PC-9 (cell line): ENCODE measurements around the gene ITPKB.

Experiments
- EZH2 ChIP-seq: fragments of 200-600 bp; sonication (generic); IDR thresholded peaks from 2 replicates; pipeline ENCODE4 v1.8.0; 2017; ENCODE audit warnings: antibody characterized with exemption, low read depth
- TF ChIP-seq, protein P1 (sequence below): fragments of 200-600 bp; sonication (generic); conservative IDR thresholded peaks from 2 replicates; pipeline ENCODE4 v1.6.1; 2017; ENCODE audit warnings: mixed run types, antibody characterized with exemption, mild to moderate bottlenecking, moderate library complexity

DNA sequence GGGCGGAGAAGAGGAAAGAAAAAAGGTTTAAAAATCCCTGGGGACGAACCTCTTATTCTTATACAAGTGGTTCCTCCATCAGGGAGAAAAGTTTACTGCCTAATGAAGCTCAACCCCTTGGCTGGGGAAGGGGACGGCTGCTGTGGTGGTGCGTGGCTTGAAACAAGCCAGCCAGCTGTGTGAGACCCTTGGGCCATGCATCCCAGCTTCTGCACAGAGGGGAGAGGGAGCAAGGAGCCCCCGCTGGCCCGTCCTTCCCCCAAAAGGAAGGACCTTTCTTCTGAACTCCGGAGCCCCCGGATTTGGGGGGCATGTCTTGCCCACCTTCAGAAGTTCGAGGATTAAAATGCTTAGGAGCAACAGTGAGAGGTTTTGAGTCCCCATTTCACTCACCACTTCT is 123.2 kb downstream of the ITPKB start:
- TF ChIP-seq, protein P1, sequence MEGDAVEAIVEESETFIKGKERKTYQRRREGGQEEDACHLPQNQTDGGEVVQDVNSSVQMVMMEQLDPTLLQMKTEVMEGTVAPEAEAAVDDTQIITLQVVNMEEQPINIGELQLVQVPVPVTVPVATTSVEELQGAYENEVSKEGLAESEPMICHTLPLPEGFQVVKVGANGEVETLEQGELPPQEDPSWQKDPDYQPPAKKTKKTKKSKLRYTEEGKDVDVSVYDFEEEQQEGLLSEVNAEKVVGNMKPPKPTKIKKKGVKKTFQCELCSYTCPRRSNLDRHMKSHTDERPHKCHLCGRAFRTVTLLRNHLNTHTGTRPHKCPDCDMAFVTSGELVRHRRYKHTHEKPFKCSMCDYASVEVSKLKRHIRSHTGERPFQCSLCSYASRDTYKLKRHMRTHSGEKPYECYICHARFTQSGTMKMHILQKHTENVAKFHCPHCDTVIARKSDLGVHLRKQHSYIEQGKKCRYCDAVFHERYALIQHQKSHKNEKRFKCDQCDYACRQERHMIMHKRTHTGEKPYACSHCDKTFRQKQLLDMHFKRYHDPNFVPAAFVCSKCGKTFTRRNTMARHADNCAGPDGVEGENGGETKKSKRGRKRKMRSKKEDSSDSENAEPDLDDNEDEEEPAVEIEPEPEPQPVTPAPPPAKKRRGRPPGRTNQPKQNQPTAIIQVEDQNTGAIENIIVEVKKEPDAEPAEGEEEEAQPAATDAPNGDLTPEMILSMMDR, result no peak
- no peak for TF ChIP-seq EZH2
